GM12878 (cell line): ENCODE data around the gene RASGRF2. TPM values are rescaled to one million over a fixed set of nuclear protein-coding genes. Genes with fewer than 3 reads are reported as not detected.

Experiments used
- ATF7 ChIP-seq: fragments of 450-650 bp; IDR thresholded peaks from 2 replicates; pipeline ENCODE4 v1.6.1; 2016; ENCODE audit warnings: low read depth, mild to moderate bottlenecking
- BACH1 ChIP-seq: fragments of 450-650 bp; IDR thresholded peaks from 2 replicates; pipeline ENCODE4 v1.6.1; 2017; ENCODE audit warnings: mild to moderate bottlenecking, borderline replicate concordance
- BMI1 ChIP-seq: fragments of 450-650 bp; IDR thresholded peaks from 2 replicates; pipeline ENCODE4 v1.6.1; 2016; ENCODE audit warnings: mild to moderate bottlenecking, moderate library complexity, borderline replicate concordance
- CUX1 ChIP-seq: IDR thresholded peaks from 2 replicates; pipeline ENCODE4 v1.6.1; 2012; ENCODE audit warnings: improper control_type of control experiment, low read depth, low read length; ENCODE audit not compliant: insufficient replicate concordance
- E4F1 ChIP-seq: fragments of 450-650 bp; IDR thresholded peaks from 2 replicates; pipeline ENCODE4 v1.6.1; 2018; ENCODE audit warnings: borderline replicate concordance, mild to moderate bottlenecking; ENCODE audit not compliant: partially characterized antibody
- IRF3 ChIP-seq: fragments of 450-650 bp; IDR thresholded peaks from 2 replicates; pipeline ENCODE4 v1.6.1; 2014; ENCODE audit warnings: mild to moderate bottlenecking
- IRF5 ChIP-seq: fragments of 450-650 bp; IDR thresholded peaks from 2 replicates; pipeline ENCODE4 v1.6.1; 2017; ENCODE audit warnings: borderline replicate concordance
- POLR2AphosphoS5 ChIP-seq: IDR thresholded peaks from 2 replicates; pipeline ENCODE4 v1.6.1; 2011; ENCODE audit warnings: mild to moderate bottlenecking, low read length, inconsistent platforms
- RCOR1 ChIP-seq: conservative IDR thresholded peaks from 2 replicates; pipeline ENCODE4 v1.6.1; 2012; ENCODE audit warnings: low read depth, low read length, improper control_type of control experiment
- SRF ChIP-seq, 2 experiments: IDR thresholded peaks; 2 replicates each; pipeline ENCODE4 v1.6.1; 2011; ENCODE audit warnings: low read depth in 2 of 2, low read length in 2 of 2, mild to moderate bottlenecking in 1 of 2, moderate library complexity in 1 of 2
- USF2 ChIP-seq: IDR thresholded peaks from 2 replicates; pipeline ENCODE4 v1.6.1; 2011; ENCODE audit warnings: low read depth, low read length, improper control_type of control experiment, borderline replicate concordance
- WRNIP1 ChIP-seq: IDR thresholded peaks from 2 replicates; pipeline ENCODE4 v1.6.1; 2011; ENCODE audit warnings: low read depth, low read length, improper control_type of control experiment, borderline replicate concordance
- ZBTB11 ChIP-seq: fragments of 450-650 bp; formaldehyde crosslinking; IDR thresholded peaks from 2 replicates; pipeline ENCODE4 v1.5.0; 2022; ENCODE audit warnings: mild to moderate bottlenecking, missing genetic modification characterization
- ZNF384 ChIP-seq: IDR thresholded peaks from 2 replicates; pipeline ENCODE4 v1.6.1; 2012; ENCODE audit warnings: low read depth, mild to moderate bottlenecking, low read length, improper control_type of control experiment, borderline replicate concordance
- polyA plus RNA-seq, 11 experiments: library from polyadenylated mRNA; depleted of rRNA in 4 of 11; unstranded in 6 of 11; stranded (reverse) in 5 of 11; fragments of >200 nt; fragmentation: Nextera tagmentation in 4 of 11; fragmentation: Illumina TruSeq in 1 of 11; extraction: Ambion mirVana in 4 of 11; extraction: Trizol in 1 of 11; gene quantifications; 1 replicate in 1 of 11; 2 replicates in 10 of 11; pipeline versions ENCODE4 v1.2.1 to v1.2.3, GENCODE V29; 2011 to 2016; ENCODE audit warnings: inconsistent platforms in 2 of 11, missing spikeins in 2 of 11, low read depth in 1 of 11
- total RNA-seq, 4 experiments: library from RNA; depleted of rRNA in 3 of 4; stranded (reverse); fragments of >200 nt in 3 of 4; fragmentation: Illumina TruSeq in 1 of 4; extraction: Trizol in 1 of 4; gene quantifications; 2 replicates each; pipeline versions ENCODE4 v1.2.1 to v1.2.3, GENCODE V29; 2013 to 2021

RASGRF2 gene
- total and polyA plus RNA-seq, 10 of the 15 experiments (the other 5 are each of a cell fraction or from before 2014, with no cell fraction given), result 0.05 to 0.24 (median 0.07) TPM

- TF ChIP-seq E4F1, result no peak
- no peak for TF ChIP-seq ZNF384
- TF ChIP-seq RCOR1, result no peak
- no peak for TF ChIP-seq BACH1
- no peak for TF ChIP-seq POLR2AphosphoS5
- no peak for TF ChIP-seq CUX1
- TF ChIP-seq IRF5, result no peak
- TF ChIP-seq USF2, result no peak
- TF ChIP-seq ATF7, result no peak
- no peak for TF ChIP-seq WRNIP1
- no peak for TF ChIP-seq ZBTB11
- TF ChIP-seq BMI1, result no peak
- TF ChIP-seq IRF3, result no peak
- TF ChIP-seq SRF (IDR thresholded peaks at IDR 0.05; ENCODE audit: low read depth in 2 of 2, low read length in 2 of 2), result no peak
Observed at GRCh38 chr5:81020478-81021167, 60.5 kb downstream of the RASGRF2 start (continued).
